Medulla oblongata (tissue), 1 donor: ENCODE results near the gene NCAPH2.
A peak's percentile ranks its signal among the peaks of the same experiment; 100 is the strongest.
"Not testable (repeated sequence)": the region's sequence is repeated elsewhere in the genome, so short reads cannot be mapped to it uniquely, and the experiment has no call there.

Experiments used
- DNase-seq: peaks from one replicate; pipeline ENCODE4 v3.0.0-alpha.2; 2015; ENCODE audit errors: extremely low spot score

Gene NCAPH2

GRCh38 chr22:50517495-50518260 is 9.7 kb downstream of the NCAPH2 start:
- DNase-seq = no peak

GRCh38 chr22:50518606-50519005 is 10.6 kb downstream of the NCAPH2 start:
- no peak for DNase-seq

GRCh38 chr22:50519151-50519550 is 11.1 kb downstream of the NCAPH2 start:
- DNase-seq = no peak

- not testable (repeated sequence) for DNase-seq
Observed at GRCh38 chr22:50520184-50520583, 12.2 kb downstream of the NCAPH2 start.

GRCh38 chr22:50520826-50521453 is 12.9 kb downstream of the NCAPH2 start:
- DNase-seq = no peak

GRCh38 chr22:50521710-50522109 is 13.7 kb downstream of the NCAPH2 start:
- DNase-seq = no peak

GRCh38 chr22:50522208-50522805 is 14.3 kb downstream of the NCAPH2 start:
- DNase-seq = no peak

- DNase-seq = no peak
Observed at GRCh38 chr22:50522806-50523438, 14.9 kb downstream of the NCAPH2 start.

- DNase-seq = no peak
Observed at GRCh38 chr22:50523458-50523805, 15.4 kb downstream of the NCAPH2 start.

GRCh38 chr22:50523806-50524675 is 16.0 kb downstream of the NCAPH2 start:
- no peak for DNase-seq

- no peak for DNase-seq
Observed at GRCh38 chr22:50524676-50525103, 16.7 kb downstream of the NCAPH2 start.

GRCh38 chr22:50525104-50525857 is 17.3 kb downstream of the NCAPH2 start, which contains the start of gene SCO2:
TSS of gene SCO2 (minus strand) at chr22:50525598. CDS start at chr22:50524411, 1,187 bp downstream.
- peak; percentile 97 for DNase-seq

GRCh38 chr22:50525858-50526107 is 17.8 kb downstream of the NCAPH2 start:
- no peak for DNase-seq

- peak; percentile 55 for DNase-seq
Observed at GRCh38 chr22:50526108-50526833, 18.2 kb downstream of the NCAPH2 start.

- peak; percentile 49 for DNase-seq
Observed at GRCh38 chr22:50526834-50527801, 19.1 kb downstream of the NCAPH2 start.

- DNase-seq = no peak
Observed at GRCh38 chr22:50527921-50528681, 20.1 kb downstream of the NCAPH2 start.

GRCh38 chr22:50528682-50529415 is 20.8 kb downstream of the NCAPH2 start:
- no peak for DNase-seq
